H9 (cell line): Measurements from ENCODE around the gene MX2. TPM values are rescaled to one million over a fixed set of nuclear protein-coding genes. Genes with fewer than 3 reads are reported as not detected.

Source experiments
- DNase-seq: peaks from one replicate; pipeline ENCODE4 v3.0.0-alpha.2; 2017
- H2AFZ ChIP-seq: one replicate; pipeline ENCODE4 v1.6.1; 2013; ENCODE audit warnings: mild to moderate bottlenecking, low read length, control low read depth, moderate library complexity
- H2AK5ac ChIP-seq: 2 replicates; pipeline ENCODE4 v1.6.1; 2013; ENCODE audit warnings: low read length, control low read depth, mixed read lengths; ENCODE audit not compliant: insufficient read length
- H2BK120ac ChIP-seq: one replicate; pipeline ENCODE4 v1.6.1; 2013; ENCODE audit warnings: low read depth, mild to moderate bottlenecking, low read length, control low read depth, inconsistent platforms; ENCODE audit not compliant: poor library complexity, severe bottlenecking
- H2BK12ac ChIP-seq: 2 replicates; pipeline ENCODE4 v1.6.1; 2013; ENCODE audit warnings: low read length, control low read depth, mixed read lengths, low read depth; ENCODE audit not compliant: insufficient read length
- H2BK15ac ChIP-seq: 2 replicates; pipeline ENCODE4 v1.6.1; 2013; ENCODE audit warnings: low read depth, low read length, control low read depth
- H2BK20ac ChIP-seq: one replicate; pipeline ENCODE4 v1.6.1; 2013; ENCODE audit warnings: low read depth, mild to moderate bottlenecking, low read length, control low read depth, inconsistent platforms; ENCODE audit not compliant: poor library complexity, severe bottlenecking
- H2BK5ac ChIP-seq: 2 replicates; pipeline ENCODE4 v1.6.1; 2013; ENCODE audit warnings: low read length, control low read depth, mixed read lengths; ENCODE audit not compliant: insufficient read length
- H3K14ac ChIP-seq: 2 replicates; pipeline ENCODE4 v1.6.1; 2013; ENCODE audit warnings: low read length, control low read depth; ENCODE audit not compliant: insufficient read depth
- H3K18ac ChIP-seq: 2 replicates; pipeline ENCODE4 v1.6.1; 2013; ENCODE audit warnings: low read depth, mild to moderate bottlenecking, mixed read lengths, low read length, control low read depth; ENCODE audit not compliant: insufficient read length
- H3K23ac ChIP-seq: 2 replicates; pipeline ENCODE4 v1.6.1; 2013; ENCODE audit warnings: low read length, control low read depth, mixed read lengths, low read depth; ENCODE audit not compliant: insufficient read length
- H3K23me2 ChIP-seq: 2 replicates; pipeline ENCODE4 v1.6.1; 2013; ENCODE audit warnings: low read depth, mild to moderate bottlenecking, mixed read lengths, low read length, control low read depth; ENCODE audit not compliant: insufficient read length, poor library complexity, severe bottlenecking
- H3K27ac ChIP-seq: 2 replicates; pipeline ENCODE4 v1.5.1; 2013; ENCODE audit warnings: low read length, control low read depth, mixed read lengths, low read depth; ENCODE audit not compliant: insufficient read length
- H3K27me3 ChIP-seq: 2 replicates; pipeline ENCODE4 v1.6.1; 2013; ENCODE audit warnings: low read length, control low read depth, inconsistent platforms; ENCODE audit not compliant: insufficient read depth
- H3K4ac ChIP-seq: 2 replicates; pipeline ENCODE4 v1.6.1; 2013; ENCODE audit warnings: low read depth, mild to moderate bottlenecking, control low read depth, inconsistent platforms, low read length, moderate library complexity
- H3K4me1 ChIP-seq: 2 replicates; pipeline ENCODE4 v1.6.1; 2013; ENCODE audit warnings: low read length, control low read depth, inconsistent platforms; ENCODE audit not compliant: insufficient read depth
- H3K4me2 ChIP-seq: 2 replicates; pipeline ENCODE4 v1.6.1; 2013; ENCODE audit warnings: low read length, control low read depth, mixed read lengths; ENCODE audit not compliant: insufficient read length, insufficient read depth
- H3K56ac ChIP-seq: 2 replicates; pipeline ENCODE4 v1.6.1; 2013; ENCODE audit warnings: low read depth, mild to moderate bottlenecking, mixed read lengths, low read length, control low read depth; ENCODE audit not compliant: insufficient read length
- H3K79me1 ChIP-seq: 2 replicates; pipeline ENCODE4 v1.6.1; 2013; ENCODE audit warnings: low read depth, mild to moderate bottlenecking, moderate library complexity, low read length, control low read depth, inconsistent platforms; ENCODE audit not compliant: insufficient read depth, poor library complexity, severe bottlenecking
- H3K79me2 ChIP-seq: 2 replicates; pipeline ENCODE4 v1.6.1; 2013; ENCODE audit warnings: low read length, control low read depth, inconsistent platforms; ENCODE audit not compliant: insufficient read depth
- H3K9ac ChIP-seq: 2 replicates; pipeline ENCODE4 v1.6.1; 2013; ENCODE audit warnings: low read length, control low read depth, mixed read lengths; ENCODE audit not compliant: insufficient read length; ENCODE audit errors: extremely low read depth
- H3K9me3 ChIP-seq: one replicate; pipeline ENCODE4 v1.6.1; 2013; ENCODE audit warnings: low read depth, low read length, inconsistent platforms; ENCODE audit not compliant: control insufficient read depth
- H3T11ph ChIP-seq: one replicate; pipeline ENCODE4 v1.6.1; 2013; ENCODE audit warnings: mild to moderate bottlenecking, low read length, control low read depth, inconsistent platforms
- H4K20me1 ChIP-seq: one replicate; pipeline ENCODE4 v1.6.1; 2013; ENCODE audit not compliant: control insufficient read depth, insufficient read length, insufficient read depth
- H4K5ac ChIP-seq: 2 replicates; pipeline ENCODE4 v1.6.1; 2013; ENCODE audit warnings: low read depth, mild to moderate bottlenecking, mixed read lengths, low read length, control low read depth; ENCODE audit not compliant: insufficient read length
- H4K8ac ChIP-seq: replicated peaks from 2 replicates; pipeline ENCODE4 v1.6.1; 2013; ENCODE audit warnings: low read length, control low read depth, mixed read lengths, low read depth; ENCODE audit not compliant: insufficient read length
- H4K91ac ChIP-seq: 2 replicates; pipeline ENCODE4 v1.6.1; 2013; ENCODE audit warnings: low read depth, mild to moderate bottlenecking, moderate library complexity, mixed read lengths, low read length, control low read depth; ENCODE audit not compliant: insufficient read length
- H3K27ac Mint-ChIP-seq, 3 experiments: 2 replicates in 2 of 3; 3 replicates in 1 of 3; pipeline ENCODE4 v1.8.0; 2020 to 2021; ENCODE audit warnings: mixed read lengths in 3 of 3, mild to moderate bottlenecking in 1 of 3, moderate library complexity in 1 of 3
- H3K27me3 Mint-ChIP-seq: 2 replicates; pipeline ENCODE4 v1.8.0; 2021; ENCODE audit warnings: low read depth, mild to moderate bottlenecking, moderate library complexity, mixed read lengths
- H3K36me3 Mint-ChIP-seq, 3 experiments: 2 replicates in 2 of 3; 3 replicates in 1 of 3; pipeline ENCODE4 v1.8.0; 2020 to 2021; ENCODE audit warnings: low read depth in 3 of 3, mixed read lengths in 3 of 3; ENCODE audit not compliant: insufficient read depth in 1 of 3
- H3K4me1 Mint-ChIP-seq, 2 experiments: 2 replicates each; pipeline ENCODE4 v1.8.0; 2020; ENCODE audit warnings: mixed read lengths in 2 of 2
- H3K4me3 Mint-ChIP-seq, 2 experiments: 2 replicates in 1 of 2; 3 replicates in 1 of 2; pipeline ENCODE4 v1.8.0; 2020 to 2021; ENCODE audit warnings: mild to moderate bottlenecking in 2 of 2, mixed read lengths in 2 of 2, moderate library complexity in 1 of 2
- H3K9me3 Mint-ChIP-seq, 2 experiments: 2 replicates in 1 of 2; 3 replicates in 1 of 2; pipeline ENCODE4 v1.8.0; 2020; ENCODE audit warnings: mild to moderate bottlenecking in 2 of 2, mixed read lengths in 2 of 2, moderate library complexity in 1 of 2
- WGBS: extraction: QIAGEN DNeasy Blood & Tissue Kit; methylation state at CpG from one replicate; pipeline ENCODE4 v1.1.7; 2013; ENCODE audit warnings: missing lambda C conversion rate, low lambda C conversion rate, mixed read lengths; ENCODE audit not compliant: insufficient read length; ENCODE audit errors: extremely low coverage; 5-methylcytosine and 5-hydroxymethylcytosine counted together
- total RNA-seq: library from RNA; stranded (reverse); gene quantifications from 2 replicates; pipeline ENCODE4 v1.2.1, GENCODE V29; 2021
- TF ChIP-seq, protein P1 (sequence below): fragments of 200-600 bp; sonication (generic); conservative IDR thresholded peaks from 3 replicates; pipeline ENCODE4 v1.8.0; 2021; ENCODE audit warnings: antibody characterized with exemption, mild to moderate bottlenecking

Gene MX2
- total RNA-seq, 1 experiment from 2014 or later: 1.8 TPM

DNA sequence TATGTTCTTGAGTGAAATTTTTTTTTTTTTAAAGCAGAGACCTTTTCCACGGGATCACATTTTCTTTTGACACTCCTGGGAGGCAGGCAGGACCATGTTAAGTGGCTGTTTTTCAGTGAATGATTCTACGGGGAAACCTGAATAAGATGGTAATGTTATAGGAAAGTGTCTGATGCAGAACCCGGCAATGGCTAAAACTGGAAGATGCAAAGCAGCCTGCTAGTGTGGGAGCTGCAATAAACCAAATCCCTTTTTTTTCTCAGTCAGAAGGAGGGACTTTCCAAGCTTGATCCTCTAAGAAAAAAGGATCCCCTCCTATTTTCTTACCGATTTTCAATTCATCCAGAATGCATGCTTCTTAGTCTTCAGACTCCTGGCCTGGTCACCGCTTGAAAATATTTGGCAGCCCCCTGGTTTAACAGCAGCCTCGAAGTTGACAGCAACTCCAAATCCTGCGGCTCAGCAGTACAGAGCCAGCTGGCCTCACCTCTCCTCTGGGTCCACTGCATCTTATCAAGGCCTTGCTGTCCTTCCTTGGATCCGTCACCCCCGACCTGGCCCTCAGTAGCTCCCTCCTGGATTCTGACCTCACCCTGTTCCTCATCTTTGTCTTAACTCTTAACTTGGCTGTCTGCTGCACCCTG, 5.6 kb downstream of the MX2 start:
- Histone ChIP-seq H2BK5ac (no peak overlapping the region), H4K91ac (no peak overlapping the region), H4K8ac (no peak overlapping the region), H2BK15ac (no peak overlapping the region), H3K9me3 (no peaks in the 10 kb centered on the region), H2BK120ac (no peak overlapping the region), H3K79me1 (no peaks in the 10 kb centered on the region), H3K23me2 (peaks cover 8% of the 10 kb centered on the region), H4K5ac (no peak overlapping the region), H3K23ac (no peak overlapping the region), H3K4ac (no peak overlapping the region), H3K79me2 (no peaks in the 10 kb centered on the region), H3K14ac (no peak overlapping the region), H4K20me1 (no peaks in the 10 kb centered on the region), H3K27ac (no peak overlapping the region), H3K27me3 (no peaks in the 10 kb centered on the region; the same call in 1 of the 2 replicates), H3K4me1 (no peaks in the 10 kb centered on the region; the same call in 1 of the 2 replicates), H2AFZ (no peak overlapping the region), H2AK5ac (no peak overlapping the region), H3K9ac (no peak overlapping the region), H3T11ph (no peak overlapping the region), H3K18ac (no peak overlapping the region), H2BK12ac (no peak overlapping the region), H3K56ac (no peak overlapping the region), H2BK20ac (no peak overlapping the region), H3K4me2 (no peak overlapping the region)
- DNase-seq: no peak
- Mint-ChIP-seq H3K27ac (no peak overlapping the region; a peak in 1 of 7 replicates), H3K4me3 (no peak overlapping the region), H3K36me3 (no peaks in the 10 kb centered on the region), H3K27me3 (peaks cover 14% of the 10 kb centered on the region), H3K4me1 (peaks cover 7 to 25% of the 10 kb centered on the region in 2 experiments), H3K9me3 (no peaks in the 10 kb centered on the region; a peak in 1 of 5 replicates)
- TF ChIP-seq, protein P1, sequence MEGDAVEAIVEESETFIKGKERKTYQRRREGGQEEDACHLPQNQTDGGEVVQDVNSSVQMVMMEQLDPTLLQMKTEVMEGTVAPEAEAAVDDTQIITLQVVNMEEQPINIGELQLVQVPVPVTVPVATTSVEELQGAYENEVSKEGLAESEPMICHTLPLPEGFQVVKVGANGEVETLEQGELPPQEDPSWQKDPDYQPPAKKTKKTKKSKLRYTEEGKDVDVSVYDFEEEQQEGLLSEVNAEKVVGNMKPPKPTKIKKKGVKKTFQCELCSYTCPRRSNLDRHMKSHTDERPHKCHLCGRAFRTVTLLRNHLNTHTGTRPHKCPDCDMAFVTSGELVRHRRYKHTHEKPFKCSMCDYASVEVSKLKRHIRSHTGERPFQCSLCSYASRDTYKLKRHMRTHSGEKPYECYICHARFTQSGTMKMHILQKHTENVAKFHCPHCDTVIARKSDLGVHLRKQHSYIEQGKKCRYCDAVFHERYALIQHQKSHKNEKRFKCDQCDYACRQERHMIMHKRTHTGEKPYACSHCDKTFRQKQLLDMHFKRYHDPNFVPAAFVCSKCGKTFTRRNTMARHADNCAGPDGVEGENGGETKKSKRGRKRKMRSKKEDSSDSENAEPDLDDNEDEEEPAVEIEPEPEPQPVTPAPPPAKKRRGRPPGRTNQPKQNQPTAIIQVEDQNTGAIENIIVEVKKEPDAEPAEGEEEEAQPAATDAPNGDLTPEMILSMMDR: no peak
- no CpG with 5 or more reads among the region's 9 CpGs for WGBS
